Measurements from ENCODE around the gene XG. TPM values are rescaled to one million over a fixed set of nuclear protein-coding genes. Genes with fewer than 3 reads are reported as not detected.
"Not testable (repeated sequence)": the region's sequence is repeated elsewhere in the genome, so short reads cannot be mapped to it uniquely, and the experiment has no call there.

The XG gene
- polyA plus RNA-seq, 1 experiment, result 0.06 TPM

DNA sequence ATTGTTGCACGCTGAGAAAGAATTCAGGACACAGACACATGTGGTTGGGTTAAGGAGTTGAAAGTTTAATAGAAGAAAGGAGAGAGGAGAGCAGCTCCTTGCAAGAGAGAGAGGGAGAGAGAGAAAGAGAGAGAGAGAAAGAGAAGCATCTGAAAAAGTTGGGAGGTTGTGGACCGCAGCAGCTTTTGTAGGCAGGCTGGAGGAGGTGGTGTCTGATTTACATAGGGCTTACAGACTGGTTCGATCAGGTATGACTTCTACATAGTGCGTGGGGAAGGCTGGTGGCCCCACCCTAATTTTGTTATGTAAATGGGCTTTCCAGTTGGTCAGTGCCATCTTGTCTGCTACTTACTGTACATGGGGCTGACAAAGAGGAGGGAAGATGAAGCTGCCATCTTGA, 49.4 kb downstream of the XG start:
- CTCF ChIA-PET, result no interaction called here
- POLR2A ChIA-PET, result no interaction called here

DNA sequence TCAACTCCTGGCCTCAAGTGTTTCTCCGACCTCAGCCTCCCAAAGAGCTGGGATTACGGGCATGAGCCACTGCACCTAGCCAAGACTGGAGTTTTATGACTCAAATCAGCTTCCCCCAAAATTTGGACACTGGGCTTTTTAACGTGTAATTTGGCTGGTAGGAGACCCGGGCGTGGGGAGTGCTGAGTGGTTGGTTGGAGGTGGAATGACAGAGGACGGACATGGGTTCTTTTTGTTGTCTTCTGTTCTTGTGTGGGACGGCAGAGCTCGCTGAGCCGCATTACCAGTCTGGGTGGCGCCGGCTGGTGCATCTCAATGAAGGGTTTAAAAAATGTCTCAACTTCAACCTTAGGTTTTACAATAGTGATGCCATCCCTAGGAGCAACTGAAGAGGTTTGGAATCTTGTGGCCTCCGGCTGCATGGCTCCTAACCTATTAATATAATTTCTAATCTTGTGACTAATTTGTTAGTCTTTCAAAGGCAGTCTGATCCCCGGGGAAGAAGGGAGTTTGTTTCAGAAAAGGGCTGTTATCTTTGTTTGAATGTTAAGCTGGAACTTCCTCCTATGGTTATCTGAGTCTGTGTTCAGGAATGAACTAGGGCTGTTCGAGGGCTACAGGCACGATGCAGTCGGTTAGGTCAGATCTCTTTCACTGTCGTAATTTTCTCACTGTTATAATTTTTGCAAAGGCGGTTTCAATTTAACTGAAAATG, 50.7 kb downstream of the XG start:
- CTCF ChIA-PET, result not testable (repeated sequence)

More for the DNA sequence above, 49.4 kb downstream of the XG start:
- DNase-seq (ENCODE audit: low read depth), result no peak
- TF ChIP-seq CTCF (IDR thresholded peaks at IDR 0.05; ENCODE audit: insufficient read depth, low read depth, low read length), result no peak
- no peaks in the 10 kb centered on the region for H3K36me3 ChIP-seq (ENCODE audit: control insufficient read depth, insufficient read depth, low read length)
- H3K27me3 ChIP-seq (ENCODE audit: control insufficient read depth, insufficient read depth, low read length), result no peaks in the 10 kb centered on the region
- no peak overlapping the region for H3K4me3 ChIP-seq (ENCODE audit: low read depth, low read length)

GRCh38 chrX:2803486-2803885, 51.6 kb downstream of the XG start:
- POLR2A ChIA-PET; DNase-seq (ENCODE audit: low read depth); H3K4me3 ChIP-seq (ENCODE audit: low read depth, low read length); CTCF ChIA-PET; H3K36me3 ChIP-seq (ENCODE audit: control insufficient read depth, insufficient read depth, low read length); H3K27me3 ChIP-seq (ENCODE audit: control insufficient read depth, insufficient read depth, low read length): not testable (repeated sequence)

More for the DNA sequence above, 50.7 kb downstream of the XG start:
- POLR2A ChIA-PET; H3K4me3 ChIP-seq (ENCODE audit: low read depth, low read length); H3K27me3 ChIP-seq (ENCODE audit: control insufficient read depth, insufficient read depth, low read length); DNase-seq (ENCODE audit: low read depth); H3K36me3 ChIP-seq (ENCODE audit: control insufficient read depth, insufficient read depth, low read length): not testable (repeated sequence)

DNA sequence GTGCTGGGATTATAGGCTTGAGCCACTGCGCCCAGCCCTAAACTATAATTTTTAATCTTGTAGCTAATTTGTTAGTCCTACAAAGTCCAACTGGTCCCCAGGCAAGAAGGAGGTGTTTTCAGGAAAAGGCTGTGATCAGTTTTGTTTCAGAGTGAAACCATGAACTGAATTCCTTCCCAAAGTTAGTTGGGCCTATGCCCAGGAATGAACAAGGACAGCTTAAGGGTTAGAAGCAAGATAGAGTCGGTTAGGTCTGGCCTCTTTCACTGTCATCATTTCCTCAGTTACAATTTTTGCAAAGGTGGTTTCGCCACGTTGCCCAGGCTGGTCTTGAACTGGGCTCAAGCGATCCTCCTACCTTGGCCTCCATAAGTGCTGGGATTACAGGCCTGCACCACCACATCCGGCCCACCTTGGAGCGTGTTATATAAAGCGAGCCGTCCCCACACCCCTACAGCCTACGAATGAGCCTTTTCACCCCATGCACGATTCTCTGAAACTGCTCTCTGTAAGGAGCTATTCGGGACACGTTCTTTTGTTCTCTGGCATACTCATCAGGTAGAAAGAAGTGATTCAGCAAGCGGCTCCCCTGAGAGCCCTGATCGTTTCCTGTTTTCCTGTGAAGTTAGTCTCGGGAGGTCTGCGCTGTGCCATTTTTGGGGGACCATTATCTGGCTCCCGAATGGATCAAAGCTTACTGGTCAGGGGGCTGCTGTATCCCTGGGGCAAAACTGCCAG, 52.4 kb downstream of the XG start:
- DNase-seq (ENCODE audit: low read depth); H3K4me3 ChIP-seq (ENCODE audit: low read depth, low read length); H3K27me3 ChIP-seq (ENCODE audit: control insufficient read depth, insufficient read depth, low read length); H3K36me3 ChIP-seq (ENCODE audit: control insufficient read depth, insufficient read depth, low read length); CTCF ChIA-PET; POLR2A ChIA-PET: not testable (repeated sequence)

GRCh38 chrX:2804858-2805257, 53.0 kb downstream of the XG start:
- POLR2A ChIA-PET; H3K36me3 ChIP-seq (ENCODE audit: control insufficient read depth, insufficient read depth, low read length); H3K4me3 ChIP-seq (ENCODE audit: low read depth, low read length); H3K27me3 ChIP-seq (ENCODE audit: control insufficient read depth, insufficient read depth, low read length); CTCF ChIA-PET; DNase-seq (ENCODE audit: low read depth): not testable (repeated sequence)

GRCh38 chrX:2811271-2811670, 59.4 kb downstream of the XG start:
- Histone ChIP-seq H3K4me3 (ENCODE audit: low read depth, low read length) (no peak overlapping the region), H3K36me3 (ENCODE audit: control insufficient read depth, insufficient read depth, low read length) (no peaks in the 10 kb centered on the region), H3K27me3 (ENCODE audit: control insufficient read depth, insufficient read depth, low read length) (no peaks in the 10 kb centered on the region)
- POLR2A ChIA-PET, result no interaction called here
- DNase-seq (ENCODE audit: low read depth), result no peak
- CTCF ChIA-PET, result no interaction called here
- no peak for TF ChIP-seq CTCF (IDR thresholded peaks at IDR 0.05; ENCODE audit: insufficient read depth, low read depth, low read length)

GRCh38 chrX:2812161-2812907, 60.5 kb downstream of the XG start:
- H3K27me3 ChIP-seq (ENCODE audit: control insufficient read depth, insufficient read depth, low read length); POLR2A ChIA-PET; DNase-seq (ENCODE audit: low read depth): not testable (repeated sequence)

More at GRCh38 chrX:2812161-2812907, 60.5 kb downstream of the XG start:
- H3K36me3 ChIP-seq (ENCODE audit: control insufficient read depth, insufficient read depth, low read length); H3K4me3 ChIP-seq (ENCODE audit: low read depth, low read length); CTCF ChIA-PET: not testable (repeated sequence)
- peak; percentile 51 for TF ChIP-seq CTCF (IDR thresholded peaks at IDR 0.05; ENCODE audit: insufficient read depth, low read depth, low read length)
